Keratinocyte (primary cell): ENCODE measurements around the gene IL7R. TPM values are rescaled to one million over a fixed set of nuclear protein-coding genes. Genes with fewer than 3 reads are reported as not detected.

ENCODE experiments used
- DNase-seq: peaks from one replicate; pipeline ENCODE4 v3.0.0-alpha.2; 2011; ENCODE audit warnings: low read depth, missing footprints, low spot score
- FAIRE-seq: peaks from 2 replicates; lab custom pipeline; 2011; peaks lifted over from hg19 to GRCh38; lab: Jason Lieb, UNC
- H2AFZ ChIP-seq: 2 replicates; pipeline ENCODE4 v1.6.0; 2012; ENCODE audit warnings: low read length, control low read depth, inconsistent platforms; ENCODE audit not compliant: control insufficient read depth
- H3K27ac ChIP-seq: 2 replicates; pipeline ENCODE4 v1.5.1; 2011; ENCODE audit warnings: low read length; ENCODE audit not compliant: control insufficient read depth, insufficient read depth
- H3K27me3 ChIP-seq: 3 replicates; pipeline ENCODE4 v1.6.0; 2011; ENCODE audit warnings: low read length; ENCODE audit not compliant: control insufficient read depth, insufficient read depth; ENCODE audit errors: extremely low read depth
- H3K36me3 ChIP-seq, 2 experiments: 2 replicates in 1 of 2; 3 replicates in 1 of 2; pipeline ENCODE4 v1.5.1; 2011; ENCODE audit warnings: low read length in 2 of 2, mild to moderate bottlenecking in 1 of 2; ENCODE audit not compliant: control insufficient read depth in 2 of 2, insufficient read depth in 2 of 2; ENCODE audit errors: extremely low read depth in 1 of 2
- H3K4me1 ChIP-seq: 3 replicates; pipeline ENCODE4 v1.5.1; 2011; ENCODE audit warnings: low read length; ENCODE audit not compliant: control insufficient read depth, insufficient read depth; ENCODE audit errors: extremely low read depth
- H3K4me2 ChIP-seq: 3 replicates; pipeline ENCODE4 v1.6.0; 2011; ENCODE audit warnings: low read depth, low read length; ENCODE audit not compliant: control insufficient read depth, insufficient read depth; ENCODE audit errors: extremely low read depth
- H3K4me3 ChIP-seq, 3 experiments: fragments of 200-600 bp in 1 of 3; sonication (generic) in 1 of 3; 2 replicates in 2 of 3; 3 replicates in 1 of 3; pipeline ENCODE4 v1.5.1; 2011 to 2016; ENCODE audit warnings: low read length in 3 of 3, mild to moderate bottlenecking in 3 of 3, control low read depth in 2 of 3, inconsistent platforms in 1 of 3, low read depth in 1 of 3, mixed read lengths in 1 of 3, mixed run types in 1 of 3, moderate library complexity in 1 of 3; ENCODE audit not compliant: control insufficient read depth in 2 of 3, insufficient read depth in 2 of 3; ENCODE audit errors: extremely low read depth in 1 of 3
- H3K79me2 ChIP-seq: 2 replicates; pipeline ENCODE4 v1.6.0; 2012; ENCODE audit warnings: low read length; ENCODE audit not compliant: control insufficient read depth, insufficient read depth
- H3K9ac ChIP-seq: 3 replicates; pipeline ENCODE4 v1.6.0; 2011; ENCODE audit warnings: low read length; ENCODE audit not compliant: control insufficient read depth, insufficient read depth; ENCODE audit errors: extremely low read depth
- H3K9me1 ChIP-seq: 3 replicates; pipeline ENCODE4 v1.6.0; 2011; ENCODE audit warnings: low read length; ENCODE audit not compliant: control insufficient read depth, insufficient read depth; ENCODE audit errors: extremely low read depth
- H3K9me3 ChIP-seq: 2 replicates; pipeline ENCODE4 v1.5.1; 2012; ENCODE audit warnings: low read depth, low read length; ENCODE audit not compliant: control insufficient read depth
- H4K20me1 ChIP-seq: 3 replicates; pipeline ENCODE4 v1.6.0; 2011; ENCODE audit warnings: low read length; ENCODE audit not compliant: control insufficient read depth, insufficient read depth; ENCODE audit errors: extremely low read depth
- EZH2 ChIP-seq: IDR thresholded peaks from one replicate; pipeline ENCODE4 v1.6.1; 2012; ENCODE audit warnings: inconsistent platforms, mild to moderate bottlenecking, low read length, moderate library complexity
- dilution Hi-C: fragments of 300-500 bp; cut with MboI; formaldehyde crosslinking; loops from one replicate; pipeline ENCODE4 v1.7.0; 2020; ENCODE audit warnings: low sequenced_read_pairs; ENCODE audit not compliant: extremely low pct_ligation_motif_present
- polyA plus RNA-seq, 5 experiments: library from polyadenylated mRNA; depleted of rRNA in 3 of 5; stranded (reverse) in 3 of 5; stranded (forward) in 1 of 5; unstranded in 1 of 5; fragments of >200 nt; gene quantifications; 1 replicate in 1 of 5; 2 replicates in 3 of 5; 3 replicates in 1 of 5; pipeline versions ENCODE4 v1.2.1 to v1.2.3, GENCODE V29; 2011 to 2012; ENCODE audit warnings: missing spikeins in 2 of 5, low read depth in 1 of 5, low replicate concordance in 1 of 5
- TF ChIP-seq, protein P1 (sequence below), 3 experiments: IDR thresholded peaks in 1 of 3; conservative IDR thresholded peaks in 1 of 3; optimal IDR thresholded peaks in 1 of 3; 2 replicates in 2 of 3; 3 replicates in 1 of 3; pipeline versions ENCODE3 to v1.5.1; 2011; ENCODE audit warnings: low read length in 3 of 3, mild to moderate bottlenecking in 3 of 3, moderate library complexity in 2 of 3, control low read depth in 1 of 3, inconsistent platforms in 1 of 3; ENCODE audit not compliant: insufficient read depth in 2 of 3; ENCODE audit errors: extremely low read depth in 1 of 3

The IL7R gene
- polyA plus RNA-seq, 1 donor (not counting 4 experiments of a cell fraction or from before 2014, with no cell fraction given) = 4.7 TPM

DNA sequence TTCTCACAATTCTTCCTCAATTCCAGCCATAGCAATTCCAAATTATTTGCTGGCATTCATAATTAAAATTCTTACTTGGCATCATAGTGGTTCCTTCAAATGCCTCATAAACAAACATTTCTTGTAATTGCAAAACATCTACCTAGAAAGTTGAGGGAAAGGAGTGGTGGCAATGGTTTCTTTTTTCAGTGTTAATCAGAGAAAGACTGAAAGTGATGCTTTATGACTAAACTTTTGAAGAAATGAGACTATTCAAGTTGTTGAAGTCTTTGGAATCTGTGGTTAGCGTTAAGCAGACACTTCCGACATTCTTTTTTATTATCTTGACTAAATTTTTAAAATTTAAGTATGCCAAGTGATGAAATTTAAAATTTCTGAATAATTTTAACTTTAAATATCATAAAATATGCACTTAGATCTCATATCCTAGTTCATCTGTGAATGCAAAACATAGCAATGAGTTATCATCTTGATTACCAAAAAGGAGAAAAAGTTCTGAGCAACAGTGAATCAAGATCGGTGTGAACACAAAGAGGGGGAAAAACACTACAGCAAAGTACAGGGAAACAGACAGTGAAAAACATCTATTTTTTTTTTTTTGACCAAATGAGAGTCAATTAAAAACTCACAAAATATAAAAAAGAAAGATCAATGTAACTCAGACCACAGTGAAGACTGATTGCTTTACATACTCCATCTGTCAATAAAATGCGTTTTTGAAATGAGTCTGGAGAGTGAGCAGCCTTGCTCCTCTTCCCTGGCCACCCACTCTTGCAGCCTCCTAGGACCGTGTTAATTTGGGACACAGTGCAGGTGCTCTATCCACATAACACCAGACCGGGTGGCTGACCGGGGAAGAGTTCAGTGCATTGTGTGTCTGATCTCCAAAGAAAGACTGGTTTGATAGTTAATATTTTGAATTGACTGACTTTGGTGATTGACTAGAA is 20.6 kb upstream of the IL7R start:
- no peaks in the 10 kb centered on the region for H3K9me1 ChIP-seq
- no peaks in the 10 kb centered on the region for H4K20me1 ChIP-seq
- H3K4me3 ChIP-seq = no peak overlapping the region
- no peak overlapping the region for H3K27ac ChIP-seq
- H3K36me3 ChIP-seq = no peaks in the 10 kb centered on the region
- no peak overlapping the region for H2AFZ ChIP-seq
- H3K4me2 ChIP-seq = no peak overlapping the region
- no peaks in the 10 kb centered on the region for H3K9me3 ChIP-seq
- H3K4me1 ChIP-seq = no peaks in the 10 kb centered on the region
- no peak for FAIRE-seq
- no peak overlapping the region for H3K9ac ChIP-seq
- TF ChIP-seq, protein P1, sequence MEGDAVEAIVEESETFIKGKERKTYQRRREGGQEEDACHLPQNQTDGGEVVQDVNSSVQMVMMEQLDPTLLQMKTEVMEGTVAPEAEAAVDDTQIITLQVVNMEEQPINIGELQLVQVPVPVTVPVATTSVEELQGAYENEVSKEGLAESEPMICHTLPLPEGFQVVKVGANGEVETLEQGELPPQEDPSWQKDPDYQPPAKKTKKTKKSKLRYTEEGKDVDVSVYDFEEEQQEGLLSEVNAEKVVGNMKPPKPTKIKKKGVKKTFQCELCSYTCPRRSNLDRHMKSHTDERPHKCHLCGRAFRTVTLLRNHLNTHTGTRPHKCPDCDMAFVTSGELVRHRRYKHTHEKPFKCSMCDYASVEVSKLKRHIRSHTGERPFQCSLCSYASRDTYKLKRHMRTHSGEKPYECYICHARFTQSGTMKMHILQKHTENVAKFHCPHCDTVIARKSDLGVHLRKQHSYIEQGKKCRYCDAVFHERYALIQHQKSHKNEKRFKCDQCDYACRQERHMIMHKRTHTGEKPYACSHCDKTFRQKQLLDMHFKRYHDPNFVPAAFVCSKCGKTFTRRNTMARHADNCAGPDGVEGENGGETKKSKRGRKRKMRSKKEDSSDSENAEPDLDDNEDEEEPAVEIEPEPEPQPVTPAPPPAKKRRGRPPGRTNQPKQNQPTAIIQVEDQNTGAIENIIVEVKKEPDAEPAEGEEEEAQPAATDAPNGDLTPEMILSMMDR (optimal IDR thresholded peaks at IDR 0.05 in 1 of 3, IDR thresholded peaks at IDR 0.05 in 1 of 3, conservative IDR thresholded peaks at IDR 0.05 in 1 of 3; ENCODE audit: extremely low read depth in 1 of 3, insufficient read depth in 2 of 3, low read length in 3 of 3) = no peak
- no peak for TF ChIP-seq EZH2
- dilution Hi-C loops = no loop called here
- no peaks in the 10 kb centered on the region for H3K27me3 ChIP-seq
- DNase-seq = no peak
- no peaks in the 10 kb centered on the region for H3K79me2 ChIP-seq

- DNase-seq = no peak
- no peak overlapping the region for H2AFZ ChIP-seq
- no peaks in the 10 kb centered on the region for H3K27me3 ChIP-seq
- dilution Hi-C loops = no loop called here
- no peak overlapping the region for H3K9ac ChIP-seq
- H3K27ac ChIP-seq = no peak overlapping the region
- no peaks in the 10 kb centered on the region for H3K36me3 ChIP-seq
- no peaks in the 10 kb centered on the region for H4K20me1 ChIP-seq
- no peak for FAIRE-seq
- H3K79me2 ChIP-seq = no peaks in the 10 kb centered on the region
- TF ChIP-seq, protein P1 (optimal IDR thresholded peaks at IDR 0.05 in 1 of 3, IDR thresholded peaks at IDR 0.05 in 1 of 3, conservative IDR thresholded peaks at IDR 0.05 in 1 of 3; ENCODE audit: extremely low read depth in 1 of 3, insufficient read depth in 2 of 3, low read length in 3 of 3) = no peak
- TF ChIP-seq EZH2 = no peak
- no peaks in the 10 kb centered on the region for H3K9me1 ChIP-seq
- H3K9me3 ChIP-seq = no peaks in the 10 kb centered on the region
- H3K4me1 ChIP-seq = no peaks in the 10 kb centered on the region
- no peak overlapping the region for H3K4me2 ChIP-seq
- H3K4me3 ChIP-seq = no peak overlapping the region
Measured at GRCh38 chr5:35838370-35839042, 18.2 kb upstream of the IL7R start.
